ENCODE measurements around the gene RPS6KA3.

Gene RPS6KA3

GRCh38 chrX:20274121-20274520 is 7.4 kb upstream of the RPS6KA3 start:
- Histone ChIP-seq H3K36me3 (ENCODE audit: control insufficient read depth in 4 of 4, insufficient read depth in 4 of 4, low read length in 3 of 4) (no peaks in the 10 kb centered on the region), H3K9me3 (ENCODE audit: control extremely low read depth in 1 of 5, control insufficient read depth in 4 of 5, insufficient read depth in 2 of 5, low read depth in 1 of 5, low read length in 4 of 5) (no peaks in the 10 kb centered on the region), H3K27ac (ENCODE audit: insufficient read depth in 1 of 2, low read depth in 1 of 2, low read length in 2 of 2, poor library complexity in 1 of 2, severe bottlenecking in 2 of 2) (no peak overlapping the region), H3K27me3 (replicated peaks in 2 of 5; ENCODE audit: control insufficient read depth in 4 of 5, insufficient read depth in 5 of 5, low read length in 4 of 5) (peaks cover 0 to 6% (median 0%) of the 10 kb centered on the region in 5 experiments), H3K4me1 (ENCODE audit: control extremely low read depth in 1 of 4, control insufficient read depth in 4 of 4, insufficient read depth in 4 of 4, low read length in 3 of 4) (no peaks in the 10 kb centered on the region), H3K4me3 (ENCODE audit: control insufficient read depth in 1 of 7, extremely low read depth in 1 of 7, insufficient read depth in 4 of 7, low read depth in 2 of 7, low read length in 6 of 7) (no peak overlapping the region)
- CTCF ChIA-PET: no interaction called here
- DNase-seq: no peak
- POLR2A ChIA-PET: no interaction called here
- WGBS (ENCODE audit: insufficient coverage): 60% methylated on average over 1 of the region's 1 CpG

GRCh38 chrX:20271730-20272129 is 5.0 kb upstream of the RPS6KA3 start:
- ChIA-PET POLR2A (no interaction called here), CTCF (no interaction called here)
- Histone ChIP-seq H3K36me3 (ENCODE audit: control insufficient read depth in 4 of 4, insufficient read depth in 4 of 4, low read length in 3 of 4) (no peaks in the 10 kb centered on the region), H3K4me1 (ENCODE audit: control extremely low read depth in 1 of 4, control insufficient read depth in 4 of 4, insufficient read depth in 4 of 4, low read length in 3 of 4) (peaks cover 0 to 8% (median 0%) of the 10 kb centered on the region in 4 experiments), H3K27me3 (replicated peaks in 2 of 5; ENCODE audit: control insufficient read depth in 4 of 5, insufficient read depth in 5 of 5, low read length in 4 of 5) (peaks cover 0 to 23% (median 0%) of the 10 kb centered on the region in 5 experiments), H3K4me3 (ENCODE audit: control insufficient read depth in 1 of 7, extremely low read depth in 1 of 7, insufficient read depth in 4 of 7, low read depth in 2 of 7, low read length in 6 of 7) (no peak overlapping the region), H3K9me3 (ENCODE audit: control extremely low read depth in 1 of 5, control insufficient read depth in 4 of 5, insufficient read depth in 2 of 5, low read depth in 1 of 5, low read length in 4 of 5) (peaks cover 0 to 12% (median 0%) of the 10 kb centered on the region in 5 experiments), H3K27ac (ENCODE audit: insufficient read depth in 1 of 2, low read depth in 1 of 2, low read length in 2 of 2, poor library complexity in 1 of 2, severe bottlenecking in 2 of 2) (no peak overlapping the region)
- no peak for DNase-seq
- WGBS (ENCODE audit: insufficient coverage): 100% methylated on average over 1 of the region's 1 CpG

- WGBS (ENCODE audit: insufficient coverage): no CpG with 5 or more reads among the region's 1 CpG
- Histone ChIP-seq H3K36me3 (ENCODE audit: control insufficient read depth in 4 of 4, insufficient read depth in 4 of 4, low read length in 3 of 4) (no peaks in the 10 kb centered on the region), H3K9me3 (ENCODE audit: control extremely low read depth in 1 of 5, control insufficient read depth in 4 of 5, insufficient read depth in 2 of 5, low read depth in 1 of 5, low read length in 4 of 5) (peaks cover 0 to 13% (median 0%) of the 10 kb centered on the region in 5 experiments), H3K4me3 (ENCODE audit: control insufficient read depth in 1 of 7, extremely low read depth in 1 of 7, insufficient read depth in 4 of 7, low read depth in 2 of 7, low read length in 6 of 7) (no peak overlapping the region), H3K27ac (ENCODE audit: insufficient read depth in 1 of 2, low read depth in 1 of 2, low read length in 2 of 2, poor library complexity in 1 of 2, severe bottlenecking in 2 of 2) (no peak overlapping the region), H3K27me3 (replicated peaks in 2 of 5; ENCODE audit: control insufficient read depth in 4 of 5, insufficient read depth in 5 of 5, low read length in 4 of 5) (peaks cover 0 to 25% (median 0%) of the 10 kb centered on the region in 5 experiments), H3K4me1 (ENCODE audit: control extremely low read depth in 1 of 4, control insufficient read depth in 4 of 4, insufficient read depth in 4 of 4, low read length in 3 of 4) (peaks cover 0 to 8% (median 0%) of the 10 kb centered on the region in 4 experiments)
- CTCF ChIA-PET: no interaction called here
- no peak for DNase-seq
- POLR2A ChIA-PET: no interaction called here
Measured at GRCh38 chrX:20271186-20271585, 4.5 kb upstream of the RPS6KA3 start.

- no peaks in the 10 kb centered on the region for H3K36me3 ChIP-seq (ENCODE audit: control insufficient read depth in 4 of 4, insufficient read depth in 4 of 4, low read length in 3 of 4)
- DNase-seq: no peak
Measured at GRCh38 chrX:20270562-20270890, 3.8 kb upstream of the RPS6KA3 start.

GRCh38 chrX:20269848-20270561 is 3.3 kb upstream of the RPS6KA3 start:
- no CpG with 5 or more reads among the region's 4 CpGs for WGBS (ENCODE audit: insufficient coverage)
- no peak overlapping the region for H3K4me3 ChIP-seq (ENCODE audit: control insufficient read depth in 1 of 7, extremely low read depth in 1 of 7, insufficient read depth in 4 of 7, low read depth in 2 of 7, low read length in 6 of 7)
- CTCF ChIA-PET: no interaction called here

More at GRCh38 chrX:20270562-20270890, 3.8 kb upstream of the RPS6KA3 start:
- Histone ChIP-seq H3K9me3 (ENCODE audit: control extremely low read depth in 1 of 5, control insufficient read depth in 4 of 5, insufficient read depth in 2 of 5, low read depth in 1 of 5, low read length in 4 of 5) (peaks cover 0 to 13% (median 0%) of the 10 kb centered on the region in 5 experiments), H3K4me3 (ENCODE audit: control insufficient read depth in 1 of 7, extremely low read depth in 1 of 7, insufficient read depth in 4 of 7, low read depth in 2 of 7, low read length in 6 of 7) (no peak overlapping the region), H3K4me1 (ENCODE audit: control extremely low read depth in 1 of 4, control insufficient read depth in 4 of 4, insufficient read depth in 4 of 4, low read length in 3 of 4) (peaks cover 0 to 8% (median 0%) of the 10 kb centered on the region in 4 experiments), H3K27ac (ENCODE audit: insufficient read depth in 1 of 2, low read depth in 1 of 2, low read length in 2 of 2, poor library complexity in 1 of 2, severe bottlenecking in 2 of 2) (no peak overlapping the region), H3K27me3 (replicated peaks in 2 of 5; ENCODE audit: control insufficient read depth in 4 of 5, insufficient read depth in 5 of 5, low read length in 4 of 5) (peaks cover 0 to 31% (median 0%) of the 10 kb centered on the region in 5 experiments)
- POLR2A ChIA-PET: no interaction called here
- CTCF ChIA-PET: no interaction called here
- no CpG with 5 or more reads among the region's 1 CpG for WGBS (ENCODE audit: insufficient coverage)

GRCh38 chrX:20267931-20268701 is 1.4 kb upstream of the RPS6KA3 start:
- Histone ChIP-seq H3K27me3 (replicated peaks in 2 of 5; ENCODE audit: control insufficient read depth in 4 of 5, insufficient read depth in 5 of 5, low read length in 4 of 5) (peaks cover 0 to 36% (median 0%) of the 10 kb centered on the region in 5 experiments), H3K4me3 (ENCODE audit: control insufficient read depth in 1 of 7, extremely low read depth in 1 of 7, insufficient read depth in 4 of 7, low read depth in 2 of 7, low read length in 6 of 7) (peak overlapping the region in 6 of 7 experiments; percentile 23 to 89 (median 69)), H3K36me3 (ENCODE audit: control insufficient read depth in 4 of 4, insufficient read depth in 4 of 4, low read length in 3 of 4) (no peaks in the 10 kb centered on the region), H3K9me3 (ENCODE audit: control extremely low read depth in 1 of 5, control insufficient read depth in 4 of 5, insufficient read depth in 2 of 5, low read depth in 1 of 5, low read length in 4 of 5) (peaks cover 0 to 13% (median 0%) of the 10 kb centered on the region in 5 experiments), H3K27ac (ENCODE audit: insufficient read depth in 1 of 2, low read depth in 1 of 2, low read length in 2 of 2, poor library complexity in 1 of 2, severe bottlenecking in 2 of 2) (peak overlapping the region; percentile 50 to 81), H3K4me1 (ENCODE audit: control extremely low read depth in 1 of 4, control insufficient read depth in 4 of 4, insufficient read depth in 4 of 4, low read length in 3 of 4) (peaks cover 4 to 22% (median 15%) of the 10 kb centered on the region in 4 experiments)
- CTCF ChIA-PET: no interaction called here
- 49% methylated on average over 42 of the region's 54 CpGs for WGBS (ENCODE audit: insufficient coverage)
- peak in 2 of 3 donors; percentile 70 to 72 for DNase-seq
- POLR2A ChIA-PET: interaction anchor here (0.7 kb wide), 1 partner anchor 169 kb away, joined by 3 read pairs; no protein-coding TSS in a partner anchor

More at GRCh38 chrX:20269848-20270561, 3.3 kb upstream of the RPS6KA3 start:
- Histone ChIP-seq H3K27me3 (replicated peaks in 2 of 5; ENCODE audit: control insufficient read depth in 4 of 5, insufficient read depth in 5 of 5, low read length in 4 of 5) (peaks cover 0 to 35% (median 0%) of the 10 kb centered on the region in 5 experiments), H3K4me1 (ENCODE audit: control extremely low read depth in 1 of 4, control insufficient read depth in 4 of 4, insufficient read depth in 4 of 4, low read length in 3 of 4) (peaks cover 0 to 8% (median under 1%) of the 10 kb centered on the region in 4 experiments), H3K36me3 (ENCODE audit: control insufficient read depth in 4 of 4, insufficient read depth in 4 of 4, low read length in 3 of 4) (no peaks in the 10 kb centered on the region), H3K27ac (ENCODE audit: insufficient read depth in 1 of 2, low read depth in 1 of 2, low read length in 2 of 2, poor library complexity in 1 of 2, severe bottlenecking in 2 of 2) (no peak overlapping the region), H3K9me3 (ENCODE audit: control extremely low read depth in 1 of 5, control insufficient read depth in 4 of 5, insufficient read depth in 2 of 5, low read depth in 1 of 5, low read length in 4 of 5) (peaks cover 0 to 13% (median 0%) of the 10 kb centered on the region in 5 experiments)
- no peak for DNase-seq
- POLR2A ChIA-PET: no interaction called here

GRCh38 chrX:20267607-20267930 is 860 bp upstream of the RPS6KA3 start:
- 6% methylated on average over 2 of the region's 14 CpGs for WGBS (ENCODE audit: insufficient coverage)
- Histone ChIP-seq H3K9me3 (ENCODE audit: control extremely low read depth in 1 of 5, control insufficient read depth in 4 of 5, insufficient read depth in 2 of 5, low read depth in 1 of 5, low read length in 4 of 5) (peaks cover 0 to 13% (median 0%) of the 10 kb centered on the region in 5 experiments), H3K4me1 (ENCODE audit: control extremely low read depth in 1 of 4, control insufficient read depth in 4 of 4, insufficient read depth in 4 of 4, low read length in 3 of 4) (peaks cover 4 to 23% (median 15%) of the 10 kb centered on the region in 4 experiments), H3K4me3 (ENCODE audit: control insufficient read depth in 1 of 7, extremely low read depth in 1 of 7, insufficient read depth in 4 of 7, low read depth in 2 of 7, low read length in 6 of 7) (peak overlapping the region; percentile 49 to 89 (median 67)), H3K36me3 (ENCODE audit: control insufficient read depth in 4 of 4, insufficient read depth in 4 of 4, low read length in 3 of 4) (no peaks in the 10 kb centered on the region), H3K27ac (ENCODE audit: insufficient read depth in 1 of 2, low read depth in 1 of 2, low read length in 2 of 2, poor library complexity in 1 of 2, severe bottlenecking in 2 of 2) (peak overlapping the region; percentile 50 to 81), H3K27me3 (replicated peaks in 2 of 5; ENCODE audit: control insufficient read depth in 4 of 5, insufficient read depth in 5 of 5, low read length in 4 of 5) (peaks cover 0 to 34% (median 0%) of the 10 kb centered on the region in 5 experiments)
- POLR2A ChIA-PET: interaction anchor here (0.7 kb wide), 1 partner anchor 170 kb away, joined by 3 read pairs; no protein-coding TSS in a partner anchor
- no peak for DNase-seq
- CTCF ChIA-PET: no interaction called here

Measured in common myeloid progenitor, CD34-positive (primary cell).